H9 (cell line): ENCODE results near the gene PLP2. TPM values are rescaled to one million over a fixed set of nuclear protein-coding genes. Genes with fewer than 3 reads are reported as not detected.

ENCODE experiments used
- DNase-seq: peaks from one replicate; pipeline ENCODE4 v3.0.0-alpha.2; 2017
- H2AFZ ChIP-seq: one replicate; pipeline ENCODE4 v1.6.1; 2013; ENCODE audit warnings: mild to moderate bottlenecking, low read length, control low read depth, moderate library complexity
- H2AK5ac ChIP-seq: 2 replicates; pipeline ENCODE4 v1.6.1; 2013; ENCODE audit warnings: low read length, control low read depth, mixed read lengths; ENCODE audit not compliant: insufficient read length
- H2BK120ac ChIP-seq: one replicate; pipeline ENCODE4 v1.6.1; 2013; ENCODE audit warnings: low read depth, mild to moderate bottlenecking, low read length, control low read depth, inconsistent platforms; ENCODE audit not compliant: poor library complexity, severe bottlenecking
- H2BK12ac ChIP-seq: 2 replicates; pipeline ENCODE4 v1.6.1; 2013; ENCODE audit warnings: low read length, control low read depth, mixed read lengths, low read depth; ENCODE audit not compliant: insufficient read length
- H2BK15ac ChIP-seq: 2 replicates; pipeline ENCODE4 v1.6.1; 2013; ENCODE audit warnings: low read depth, low read length, control low read depth
- H2BK20ac ChIP-seq: one replicate; pipeline ENCODE4 v1.6.1; 2013; ENCODE audit warnings: low read depth, mild to moderate bottlenecking, low read length, control low read depth, inconsistent platforms; ENCODE audit not compliant: poor library complexity, severe bottlenecking
- H2BK5ac ChIP-seq: 2 replicates; pipeline ENCODE4 v1.6.1; 2013; ENCODE audit warnings: low read length, control low read depth, mixed read lengths; ENCODE audit not compliant: insufficient read length
- H3K14ac ChIP-seq: 2 replicates; pipeline ENCODE4 v1.6.1; 2013; ENCODE audit warnings: low read length, control low read depth; ENCODE audit not compliant: insufficient read depth
- H3K18ac ChIP-seq: 2 replicates; pipeline ENCODE4 v1.6.1; 2013; ENCODE audit warnings: low read depth, mild to moderate bottlenecking, mixed read lengths, low read length, control low read depth; ENCODE audit not compliant: insufficient read length
- H3K23ac ChIP-seq: 2 replicates; pipeline ENCODE4 v1.6.1; 2013; ENCODE audit warnings: low read length, control low read depth, mixed read lengths, low read depth; ENCODE audit not compliant: insufficient read length
- H3K23me2 ChIP-seq: 2 replicates; pipeline ENCODE4 v1.6.1; 2013; ENCODE audit warnings: low read depth, mild to moderate bottlenecking, mixed read lengths, low read length, control low read depth; ENCODE audit not compliant: insufficient read length, poor library complexity, severe bottlenecking
- H3K27ac ChIP-seq: 2 replicates; pipeline ENCODE4 v1.5.1; 2013; ENCODE audit warnings: low read length, control low read depth, mixed read lengths, low read depth; ENCODE audit not compliant: insufficient read length
- H3K27me3 ChIP-seq: 2 replicates; pipeline ENCODE4 v1.6.1; 2013; ENCODE audit warnings: low read length, control low read depth, inconsistent platforms; ENCODE audit not compliant: insufficient read depth
- H3K4ac ChIP-seq: 2 replicates; pipeline ENCODE4 v1.6.1; 2013; ENCODE audit warnings: low read depth, mild to moderate bottlenecking, control low read depth, inconsistent platforms, low read length, moderate library complexity
- H3K4me1 ChIP-seq: 2 replicates; pipeline ENCODE4 v1.6.1; 2013; ENCODE audit warnings: low read length, control low read depth, inconsistent platforms; ENCODE audit not compliant: insufficient read depth
- H3K4me2 ChIP-seq: 2 replicates; pipeline ENCODE4 v1.6.1; 2013; ENCODE audit warnings: low read length, control low read depth, mixed read lengths; ENCODE audit not compliant: insufficient read length, insufficient read depth
- H3K56ac ChIP-seq: 2 replicates; pipeline ENCODE4 v1.6.1; 2013; ENCODE audit warnings: low read depth, mild to moderate bottlenecking, mixed read lengths, low read length, control low read depth; ENCODE audit not compliant: insufficient read length
- H3K79me1 ChIP-seq: 2 replicates; pipeline ENCODE4 v1.6.1; 2013; ENCODE audit warnings: low read depth, mild to moderate bottlenecking, moderate library complexity, low read length, control low read depth, inconsistent platforms; ENCODE audit not compliant: insufficient read depth, poor library complexity, severe bottlenecking
- H3K79me2 ChIP-seq: 2 replicates; pipeline ENCODE4 v1.6.1; 2013; ENCODE audit warnings: low read length, control low read depth, inconsistent platforms; ENCODE audit not compliant: insufficient read depth
- H3K9ac ChIP-seq: 2 replicates; pipeline ENCODE4 v1.6.1; 2013; ENCODE audit warnings: low read length, control low read depth, mixed read lengths; ENCODE audit not compliant: insufficient read length; ENCODE audit errors: extremely low read depth
- H3K9me3 ChIP-seq: one replicate; pipeline ENCODE4 v1.6.1; 2013; ENCODE audit warnings: low read depth, low read length, inconsistent platforms; ENCODE audit not compliant: control insufficient read depth
- H3T11ph ChIP-seq: one replicate; pipeline ENCODE4 v1.6.1; 2013; ENCODE audit warnings: mild to moderate bottlenecking, low read length, control low read depth, inconsistent platforms
- H4K20me1 ChIP-seq: one replicate; pipeline ENCODE4 v1.6.1; 2013; ENCODE audit not compliant: control insufficient read depth, insufficient read length, insufficient read depth
- H4K5ac ChIP-seq: 2 replicates; pipeline ENCODE4 v1.6.1; 2013; ENCODE audit warnings: low read depth, mild to moderate bottlenecking, mixed read lengths, low read length, control low read depth; ENCODE audit not compliant: insufficient read length
- H4K8ac ChIP-seq: replicated peaks from 2 replicates; pipeline ENCODE4 v1.6.1; 2013; ENCODE audit warnings: low read length, control low read depth, mixed read lengths, low read depth; ENCODE audit not compliant: insufficient read length
- H4K91ac ChIP-seq: 2 replicates; pipeline ENCODE4 v1.6.1; 2013; ENCODE audit warnings: low read depth, mild to moderate bottlenecking, moderate library complexity, mixed read lengths, low read length, control low read depth; ENCODE audit not compliant: insufficient read length
- H3K27ac Mint-ChIP-seq, 3 experiments: 2 replicates in 2 of 3; 3 replicates in 1 of 3; pipeline ENCODE4 v1.8.0; 2020 to 2021; ENCODE audit warnings: mixed read lengths in 3 of 3, mild to moderate bottlenecking in 1 of 3, moderate library complexity in 1 of 3
- H3K27me3 Mint-ChIP-seq: 2 replicates; pipeline ENCODE4 v1.8.0; 2021; ENCODE audit warnings: low read depth, mild to moderate bottlenecking, moderate library complexity, mixed read lengths
- H3K36me3 Mint-ChIP-seq, 3 experiments: 2 replicates in 2 of 3; 3 replicates in 1 of 3; pipeline ENCODE4 v1.8.0; 2020 to 2021; ENCODE audit warnings: low read depth in 3 of 3, mixed read lengths in 3 of 3; ENCODE audit not compliant: insufficient read depth in 1 of 3
- H3K4me1 Mint-ChIP-seq, 2 experiments: 2 replicates each; pipeline ENCODE4 v1.8.0; 2020; ENCODE audit warnings: mixed read lengths in 2 of 2
- H3K4me3 Mint-ChIP-seq, 2 experiments: 2 replicates in 1 of 2; 3 replicates in 1 of 2; pipeline ENCODE4 v1.8.0; 2020 to 2021; ENCODE audit warnings: mild to moderate bottlenecking in 2 of 2, mixed read lengths in 2 of 2, moderate library complexity in 1 of 2
- H3K9me3 Mint-ChIP-seq, 2 experiments: 2 replicates in 1 of 2; 3 replicates in 1 of 2; pipeline ENCODE4 v1.8.0; 2020; ENCODE audit warnings: mild to moderate bottlenecking in 2 of 2, mixed read lengths in 2 of 2, moderate library complexity in 1 of 2
- WGBS: extraction: QIAGEN DNeasy Blood & Tissue Kit; methylation state at CpG from one replicate; pipeline ENCODE4 v1.1.7; 2013; ENCODE audit warnings: missing lambda C conversion rate, low lambda C conversion rate, mixed read lengths; ENCODE audit not compliant: insufficient read length; ENCODE audit errors: extremely low coverage; 5-methylcytosine and 5-hydroxymethylcytosine counted together
- total RNA-seq: library from RNA; stranded (reverse); gene quantifications from 2 replicates; pipeline ENCODE4 v1.2.1, GENCODE V29; 2021
- TF ChIP-seq, protein P1 (sequence below): fragments of 200-600 bp; sonication (generic); conservative IDR thresholded peaks from 3 replicates; pipeline ENCODE4 v1.8.0; 2021; ENCODE audit warnings: antibody characterized with exemption, mild to moderate bottlenecking

The PLP2 gene
- total RNA-seq, 1 experiment from 2014 or later = 11.7 TPM

DNA sequence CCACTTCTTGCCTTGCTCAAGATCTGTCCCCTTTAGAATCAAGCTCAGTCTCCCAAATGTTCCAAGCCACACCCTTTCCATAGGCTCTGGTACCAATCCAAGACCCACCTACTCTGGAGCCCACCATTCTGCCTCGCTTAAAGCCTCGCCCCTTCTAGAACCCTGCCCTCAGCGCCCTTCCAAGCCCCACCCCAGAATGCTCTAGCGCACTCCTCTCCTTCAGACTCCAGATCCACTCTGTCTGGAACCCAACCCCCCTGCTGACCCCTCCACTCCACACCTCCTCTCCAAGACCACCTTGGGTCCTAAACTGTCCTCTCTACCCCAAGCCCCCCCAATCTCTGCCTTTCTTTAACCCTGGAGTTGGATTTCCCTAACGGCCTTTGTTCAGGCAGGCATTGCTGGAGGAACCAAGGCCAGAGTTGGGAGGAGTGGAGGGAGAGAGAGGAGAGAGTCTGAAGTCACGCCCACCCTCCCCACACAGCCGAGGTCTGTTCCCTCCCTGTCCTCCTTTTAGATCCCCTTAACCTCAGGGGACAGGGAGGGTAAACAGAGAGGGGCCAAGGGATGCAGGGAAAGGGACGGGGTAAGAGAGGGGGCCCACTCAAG lies 16.9 kb downstream of the PLP2 start:
- H2AK5ac ChIP-seq = no peak overlapping the region
- Mint-ChIP-seq H3K27me3 (peaks cover 3% of the 10 kb centered on the region), H3K4me1 (peaks cover 12 to 35% of the 10 kb centered on the region in 2 experiments), H3K4me3 (no peak overlapping the region), H3K36me3 (peaks cover 6 to 12% (median 8%) of the 10 kb centered on the region in 3 experiments; a peak in 6 of 7 replicates), H3K9me3 (peaks cover 68 to 72% of the 10 kb centered on the region in 2 experiments), H3K27ac (no peak overlapping the region)
- no peak overlapping the region for H3T11ph ChIP-seq
- no peaks in the 10 kb centered on the region for H3K27me3 ChIP-seq
- no peak overlapping the region for H3K56ac ChIP-seq
- DNase-seq = no peak
- no peak overlapping the region for H3K9ac ChIP-seq
- H3K27ac ChIP-seq = no peak overlapping the region
- no peak overlapping the region for H4K91ac ChIP-seq
- peaks cover 9% of the 10 kb centered on the region for H3K9me3 ChIP-seq
- WGBS = no CpG with 5 or more reads among the region's 8 CpGs
- H3K4ac ChIP-seq = no peak overlapping the region
- no peak overlapping the region for H2BK20ac ChIP-seq
- H2BK5ac ChIP-seq = no peak overlapping the region
- H3K23ac ChIP-seq = no peak overlapping the region
- TF ChIP-seq, protein P1, sequence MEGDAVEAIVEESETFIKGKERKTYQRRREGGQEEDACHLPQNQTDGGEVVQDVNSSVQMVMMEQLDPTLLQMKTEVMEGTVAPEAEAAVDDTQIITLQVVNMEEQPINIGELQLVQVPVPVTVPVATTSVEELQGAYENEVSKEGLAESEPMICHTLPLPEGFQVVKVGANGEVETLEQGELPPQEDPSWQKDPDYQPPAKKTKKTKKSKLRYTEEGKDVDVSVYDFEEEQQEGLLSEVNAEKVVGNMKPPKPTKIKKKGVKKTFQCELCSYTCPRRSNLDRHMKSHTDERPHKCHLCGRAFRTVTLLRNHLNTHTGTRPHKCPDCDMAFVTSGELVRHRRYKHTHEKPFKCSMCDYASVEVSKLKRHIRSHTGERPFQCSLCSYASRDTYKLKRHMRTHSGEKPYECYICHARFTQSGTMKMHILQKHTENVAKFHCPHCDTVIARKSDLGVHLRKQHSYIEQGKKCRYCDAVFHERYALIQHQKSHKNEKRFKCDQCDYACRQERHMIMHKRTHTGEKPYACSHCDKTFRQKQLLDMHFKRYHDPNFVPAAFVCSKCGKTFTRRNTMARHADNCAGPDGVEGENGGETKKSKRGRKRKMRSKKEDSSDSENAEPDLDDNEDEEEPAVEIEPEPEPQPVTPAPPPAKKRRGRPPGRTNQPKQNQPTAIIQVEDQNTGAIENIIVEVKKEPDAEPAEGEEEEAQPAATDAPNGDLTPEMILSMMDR = no peak
- H3K4me1 ChIP-seq = no peaks in the 10 kb centered on the region
- no peaks in the 10 kb centered on the region for H3K79me2 ChIP-seq
- H2AFZ ChIP-seq = no peak overlapping the region
- H4K8ac ChIP-seq = no peak overlapping the region
- no peak overlapping the region for H3K4me2 ChIP-seq
- H4K5ac ChIP-seq = no peak overlapping the region
- H3K14ac ChIP-seq = no peak overlapping the region
- H3K79me1 ChIP-seq = no peaks in the 10 kb centered on the region
- H3K18ac ChIP-seq = no peak overlapping the region
- H2BK15ac ChIP-seq = no peak overlapping the region
- peaks cover 15% of the 10 kb centered on the region for H3K23me2 ChIP-seq
- H4K20me1 ChIP-seq = no peaks in the 10 kb centered on the region
- no peak overlapping the region for H2BK12ac ChIP-seq
- H2BK120ac ChIP-seq = no peak overlapping the region
